ENCODE results near the gene ST3GAL6.

The ST3GAL6 gene

DNA sequence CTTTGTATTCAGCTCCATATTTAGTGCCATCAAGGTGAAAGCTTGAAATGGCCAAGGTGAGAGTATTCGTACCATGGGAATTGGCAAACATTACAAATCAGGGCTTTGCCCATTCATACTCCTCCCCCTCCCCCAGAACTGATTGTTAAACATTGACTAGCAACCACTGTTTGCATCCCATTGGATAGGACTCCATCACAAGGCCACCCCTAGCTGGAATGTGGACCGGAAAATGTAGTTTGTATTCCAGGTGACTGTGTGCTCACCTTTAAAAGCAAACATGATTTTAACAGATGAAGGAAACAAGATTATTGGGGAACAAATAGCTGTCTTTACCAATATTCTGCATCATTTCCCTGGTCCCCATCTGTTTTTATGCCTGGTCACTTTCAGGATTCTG, 14.1 kb downstream of the ST3GAL6 start:
- no peak for DNase-seq (ENCODE audit: low read depth in 2 of 2)

DNA sequence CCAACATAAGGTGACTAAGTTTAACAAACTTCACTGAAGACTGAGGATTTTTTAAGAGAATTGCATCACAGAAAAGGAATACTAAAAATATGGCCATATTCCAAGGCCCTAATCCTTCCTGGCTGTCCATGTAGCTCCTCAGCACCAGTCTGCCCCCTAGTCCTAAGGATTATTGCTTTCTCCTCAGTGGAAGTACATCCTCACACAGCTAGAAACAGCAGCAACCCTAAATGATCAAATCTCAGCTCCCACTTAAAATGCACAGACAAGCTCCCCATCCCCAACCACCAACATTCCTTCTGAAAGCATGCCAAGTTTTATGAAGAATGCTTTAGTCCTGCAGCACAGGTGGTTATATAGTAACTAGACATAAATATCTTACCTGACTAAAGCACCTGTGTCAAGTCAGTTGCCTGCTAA, 14.7 kb downstream of the ST3GAL6 start:
- DNase-seq (ENCODE audit: low read depth in 2 of 2): no peak

DNA sequence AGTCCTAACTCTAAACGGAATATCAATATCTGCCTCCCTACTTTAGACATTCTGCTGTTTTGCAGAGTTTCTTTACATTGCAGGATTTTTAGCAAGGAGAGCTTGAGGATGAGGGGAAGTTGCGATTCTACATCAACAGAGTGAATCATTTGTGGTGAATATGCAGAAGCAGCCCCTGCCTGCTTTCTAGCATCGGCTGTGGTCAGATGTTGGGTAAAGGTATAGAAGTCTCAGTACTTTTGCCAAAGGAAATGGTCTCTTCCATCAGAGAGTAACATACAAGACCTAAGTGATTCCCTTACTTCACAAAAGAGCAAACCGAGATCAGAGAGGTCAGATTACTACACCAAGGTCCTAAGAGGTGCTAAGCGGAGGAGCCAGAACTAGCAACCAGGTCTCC, 15.2 kb downstream of the ST3GAL6 start:
- DNase-seq (ENCODE audit: low read depth in 2 of 2): no peak

DNA sequence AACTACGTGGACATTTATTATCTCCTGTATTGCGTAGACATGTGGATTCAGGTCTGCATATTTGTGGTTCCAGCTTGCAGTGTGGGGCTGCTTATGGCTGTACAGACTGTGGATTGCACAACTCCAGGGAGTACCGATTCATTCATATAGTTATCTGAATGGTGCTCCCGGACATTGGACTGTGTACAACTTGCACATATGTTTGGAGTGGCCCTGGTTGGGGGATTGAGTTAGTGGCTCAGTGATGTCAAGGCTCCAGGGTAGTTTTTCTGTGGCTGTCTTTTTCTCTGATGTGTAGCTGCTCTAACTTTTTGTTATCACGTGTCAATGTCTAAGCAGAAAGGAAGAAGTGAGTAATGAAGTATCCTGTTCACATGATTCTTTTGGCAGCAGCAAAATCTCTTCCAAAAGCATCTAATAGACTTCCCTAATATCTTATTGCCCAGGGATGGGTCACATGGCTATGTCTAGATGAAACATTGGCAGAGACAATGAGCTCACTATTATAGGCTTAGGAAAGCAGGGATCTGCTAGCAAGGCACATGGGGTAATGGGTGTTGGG, 15.8 kb downstream of the ST3GAL6 start:
- DNase-seq (ENCODE audit: low read depth in 2 of 2): no peak

DNA sequence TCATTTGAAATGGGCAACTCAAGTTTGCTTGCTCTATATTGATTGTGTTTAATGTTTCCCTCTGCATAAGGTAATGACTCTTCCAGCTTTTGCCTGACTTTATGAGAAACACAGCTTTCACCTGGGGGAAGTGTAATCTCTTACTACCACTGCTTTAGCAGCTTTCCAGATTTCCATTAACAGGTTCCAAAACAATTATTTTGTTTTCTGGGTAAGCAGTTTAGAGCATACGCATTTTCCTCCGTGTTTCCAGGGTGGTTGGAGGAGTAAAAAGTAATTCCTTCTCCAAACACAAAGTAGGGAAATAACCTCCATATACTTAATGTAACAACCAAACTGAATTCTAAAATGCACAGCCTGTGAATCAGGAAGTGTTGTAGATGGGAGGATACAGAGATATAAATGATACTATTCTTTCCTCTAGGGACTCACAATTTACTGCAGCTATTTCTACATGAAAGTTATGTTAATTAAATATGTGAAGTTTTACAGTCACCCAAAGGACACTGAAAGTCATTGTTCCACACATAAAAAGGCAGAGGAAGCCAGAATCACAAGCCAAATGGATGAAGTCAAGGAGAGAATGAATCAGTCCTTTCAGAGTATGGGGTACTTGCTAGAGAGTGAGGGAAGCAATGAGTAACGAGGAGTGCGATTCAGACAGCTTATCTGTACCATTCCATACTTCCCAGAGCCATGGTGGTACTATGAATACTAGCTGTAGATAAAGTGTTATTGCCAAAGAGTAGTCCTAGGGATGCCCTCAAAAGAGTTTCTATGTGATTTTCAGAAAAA, 16.6 kb downstream of the ST3GAL6 start:
- DNase-seq (ENCODE audit: low read depth in 2 of 2): no peak

DNA sequence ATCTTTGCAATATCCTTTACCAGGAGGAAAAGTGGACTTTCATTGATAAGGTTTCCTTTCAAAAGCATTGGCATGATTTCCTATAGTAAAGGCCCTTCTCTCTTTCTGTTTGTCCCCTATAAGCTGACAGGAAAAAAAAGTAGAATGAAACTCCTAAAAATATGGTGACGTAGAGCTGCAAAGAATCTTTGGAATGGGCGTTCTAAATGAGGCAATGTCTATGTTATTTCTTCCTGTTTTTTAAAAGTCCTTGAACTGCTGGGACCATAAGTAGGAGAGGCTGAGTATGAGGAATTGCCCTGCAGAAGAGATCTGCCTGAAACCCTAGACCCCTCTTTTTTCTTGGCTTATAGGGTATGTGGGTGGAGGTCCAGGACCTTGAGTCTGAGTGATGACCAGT, 17.2 kb downstream of the ST3GAL6 start:
- DNase-seq (ENCODE audit: low read depth in 2 of 2): no peak

DNA sequence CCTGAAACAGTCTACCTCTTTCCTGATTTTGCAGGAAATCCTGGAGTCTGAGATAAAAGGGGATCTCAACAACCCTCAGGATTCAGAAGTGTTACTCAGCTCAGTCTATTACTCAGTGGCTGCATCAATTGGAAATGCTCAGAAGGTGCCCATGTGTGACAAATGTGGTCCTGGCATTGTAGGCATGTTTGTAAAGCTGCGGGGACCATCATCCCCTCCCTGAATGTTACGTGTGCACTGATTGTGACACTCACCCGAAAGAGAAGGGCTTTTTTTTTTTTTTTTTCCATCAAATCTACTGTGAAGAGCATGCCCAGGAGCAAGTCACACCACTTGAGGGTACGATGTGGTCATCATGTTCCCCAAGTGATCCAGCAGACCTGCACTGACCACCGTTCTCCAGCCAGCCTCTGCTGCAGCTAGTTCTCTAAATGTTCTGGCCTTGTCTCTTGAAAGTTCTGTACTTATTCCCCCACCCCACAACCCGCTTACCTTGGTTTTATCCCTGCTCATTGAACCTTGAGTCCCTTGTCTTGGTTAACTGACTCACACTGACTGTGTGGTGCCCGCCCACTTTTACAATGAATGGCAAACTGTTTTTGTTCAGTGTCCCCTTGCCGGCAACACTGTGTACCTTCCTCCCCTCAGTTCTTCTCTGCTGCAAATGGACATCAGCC, 19.8 kb downstream of the ST3GAL6 start:
- DNase-seq (ENCODE audit: low read depth in 2 of 2): no peak

DNA sequence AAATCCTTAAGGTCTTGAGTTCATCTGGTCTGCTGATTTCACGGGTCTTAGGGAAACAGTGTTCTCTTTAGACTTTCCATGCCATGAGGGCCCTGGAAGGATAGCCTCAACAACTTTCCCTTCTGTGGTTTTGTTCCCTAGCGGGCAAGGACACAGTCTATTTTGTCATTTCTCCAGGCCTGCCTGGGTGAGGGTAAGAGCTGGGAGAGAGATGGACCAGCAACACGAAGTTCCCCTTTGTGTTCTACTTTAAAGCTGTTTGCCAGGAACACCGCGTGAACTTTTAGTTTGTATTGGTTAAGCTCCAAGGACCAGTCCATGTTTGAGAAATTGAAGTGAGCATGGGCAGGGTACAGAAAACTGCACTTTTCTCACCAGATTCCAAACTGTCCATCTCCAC, 20.9 kb downstream of the ST3GAL6 start:
- DNase-seq (ENCODE audit: low read depth in 2 of 2): no peak

DNA sequence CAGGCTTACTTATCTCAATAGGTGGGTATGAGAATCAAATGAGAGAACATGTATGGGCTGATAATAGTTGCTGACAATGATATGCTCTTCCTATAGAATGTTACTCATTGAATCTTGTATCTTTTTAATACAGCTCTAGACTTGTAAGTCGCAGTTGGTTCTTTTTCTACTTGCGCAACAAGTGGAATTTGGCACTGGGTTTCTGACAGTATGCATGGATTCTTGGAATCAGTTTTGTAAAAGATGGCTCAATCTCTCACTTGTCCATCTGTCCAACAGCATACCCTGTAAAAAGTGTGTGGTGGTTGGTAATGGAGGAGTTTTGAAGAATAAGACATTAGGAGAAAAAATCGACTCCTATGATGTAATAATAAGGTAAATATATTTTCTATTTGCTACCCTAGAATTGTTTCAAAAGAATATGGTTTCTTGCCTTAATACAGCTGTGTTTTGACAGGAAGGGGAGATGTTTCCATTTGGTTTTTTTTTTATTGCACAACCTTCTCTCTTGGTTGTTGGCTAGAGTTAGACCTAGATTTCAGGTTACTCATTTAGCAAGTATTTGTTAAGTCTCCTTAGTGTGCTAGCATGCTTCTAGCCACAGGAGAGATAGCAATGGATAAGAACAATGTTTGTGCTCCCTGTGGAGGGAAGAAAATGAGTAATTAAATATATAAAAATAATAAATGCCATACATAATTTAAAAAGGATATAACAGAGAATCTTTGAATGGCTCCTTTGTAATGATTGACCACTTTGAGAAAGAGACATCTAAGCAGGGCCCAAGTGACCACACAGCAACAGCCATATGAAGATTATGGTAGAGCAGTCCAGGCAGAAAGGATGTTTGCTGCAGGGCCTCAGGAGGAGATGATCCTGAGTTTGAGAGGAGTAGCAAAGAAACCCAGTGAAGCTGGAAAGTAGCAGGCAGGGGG, 21.8 kb downstream of the ST3GAL6 start:
- no peak for DNase-seq (ENCODE audit: low read depth in 2 of 2)

DNA sequence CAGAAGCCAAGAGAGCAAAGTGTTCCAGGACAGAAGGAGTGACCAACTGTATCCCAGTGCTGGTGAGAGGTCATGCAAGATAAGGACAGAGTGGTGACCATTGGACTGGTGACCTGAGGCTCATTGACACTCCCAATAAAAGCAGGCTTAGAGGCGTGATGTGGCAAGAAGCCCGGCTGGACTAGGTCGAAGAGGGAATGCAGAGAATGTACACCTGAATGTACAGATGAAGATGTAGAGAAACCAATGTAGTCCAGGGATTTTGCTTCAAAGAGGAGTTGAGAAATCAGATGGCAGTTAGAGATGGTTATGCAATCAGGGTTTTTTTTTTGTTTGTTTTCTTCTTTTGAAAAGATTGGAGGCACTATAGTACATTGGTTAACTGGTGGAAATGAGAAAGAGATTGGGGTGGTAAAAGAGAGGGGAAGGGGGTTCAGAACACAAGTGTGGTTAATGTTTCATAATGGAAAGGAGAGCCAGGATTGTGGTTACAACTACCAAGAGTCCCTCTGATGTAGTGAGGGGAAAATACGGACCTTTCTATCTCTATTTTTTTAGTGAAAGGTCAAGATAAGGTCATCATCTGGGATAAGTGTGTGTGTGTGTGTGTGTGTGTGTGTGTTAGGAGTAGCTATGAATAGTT, 23.3 kb downstream of the ST3GAL6 start:
- DNase-seq (ENCODE audit: low read depth in 2 of 2): no peak

DNA sequence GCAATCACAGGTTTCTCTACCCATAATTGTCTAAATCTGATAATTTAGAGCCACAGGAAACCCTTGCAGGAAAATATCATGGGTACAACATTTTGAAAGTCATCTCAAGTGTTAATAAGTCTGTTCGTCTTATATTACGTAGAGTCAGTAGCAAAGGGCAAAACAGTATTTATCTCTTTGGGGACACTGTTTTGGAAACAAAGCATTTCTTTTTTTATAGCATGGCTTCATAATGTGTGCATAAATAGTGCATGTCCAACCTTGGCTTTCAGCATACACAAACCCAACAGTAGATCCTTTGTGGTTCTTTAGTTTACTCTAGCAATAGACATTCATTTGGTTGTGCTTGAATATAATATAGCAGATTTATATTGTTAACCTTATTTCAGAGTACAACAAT, 24.0 kb downstream of the ST3GAL6 start:
- no peak for DNase-seq (ENCODE audit: low read depth in 2 of 2)

DNA sequence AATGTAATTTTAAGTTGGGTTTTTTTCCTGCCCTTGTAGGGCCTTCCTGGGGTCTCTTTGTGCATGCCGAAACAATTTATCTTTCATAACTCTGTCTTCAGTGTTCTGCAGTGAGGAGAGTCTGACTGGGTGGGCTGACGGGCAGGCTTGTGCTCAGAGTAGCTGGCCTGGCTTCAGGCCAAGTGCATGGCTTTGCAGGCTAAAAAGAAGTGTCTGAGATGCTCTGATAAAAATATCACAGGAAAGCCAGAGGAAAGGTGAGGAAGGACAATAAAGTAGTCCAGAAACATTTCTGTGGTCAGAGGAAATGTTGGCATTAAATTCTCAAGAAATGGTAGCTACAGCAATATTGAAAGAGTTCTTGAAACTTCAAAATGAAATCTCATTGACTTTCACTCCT, 25.5 kb downstream of the ST3GAL6 start:
- DNase-seq (ENCODE audit: low read depth in 2 of 2): no peak

DNA sequence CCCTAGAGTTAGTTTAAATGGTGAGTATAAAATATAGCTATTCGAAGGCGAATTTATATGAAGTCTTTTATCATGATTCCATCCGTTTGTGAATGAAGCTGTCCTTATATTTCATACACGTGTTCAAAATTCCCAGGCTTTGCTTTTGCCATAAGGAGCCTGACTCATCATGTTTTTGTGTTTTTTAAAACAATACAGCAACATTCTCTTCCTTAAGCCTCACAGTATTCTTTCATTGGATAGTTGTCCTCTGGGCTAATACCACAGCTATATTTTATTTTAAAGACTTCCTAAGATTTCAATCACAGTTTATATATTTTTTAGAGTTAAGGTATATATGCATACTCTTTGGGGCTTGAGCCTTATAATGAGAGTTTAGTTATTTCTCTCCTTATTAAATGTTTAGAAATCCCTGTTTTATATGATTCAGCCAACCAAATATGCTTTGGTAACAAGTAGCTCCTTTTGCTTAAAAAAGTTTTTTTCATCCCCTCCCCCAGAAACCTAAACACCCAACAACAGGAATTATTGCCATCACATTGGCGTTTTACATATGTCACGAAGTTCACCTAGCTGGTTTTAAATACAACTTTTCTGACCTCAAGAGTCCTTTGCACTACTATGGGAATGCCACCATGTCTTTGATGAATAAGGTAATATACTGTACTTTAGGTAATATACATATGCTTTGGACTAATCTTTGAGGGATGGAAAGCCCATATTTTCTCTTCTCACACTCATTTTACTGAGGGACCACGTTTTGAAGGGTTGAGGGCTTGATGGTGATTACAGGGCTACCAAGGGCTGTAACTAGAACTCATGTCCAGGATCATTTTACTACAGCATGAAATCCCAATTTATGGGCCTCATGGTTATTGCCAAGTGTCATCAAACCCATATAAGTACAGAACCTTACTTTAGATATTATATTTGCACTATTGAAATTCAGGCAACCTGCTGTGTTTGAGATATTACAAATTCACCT, 28.5 kb downstream of the ST3GAL6 start:
- no peak for DNase-seq (ENCODE audit: low read depth in 2 of 2)

DNA sequence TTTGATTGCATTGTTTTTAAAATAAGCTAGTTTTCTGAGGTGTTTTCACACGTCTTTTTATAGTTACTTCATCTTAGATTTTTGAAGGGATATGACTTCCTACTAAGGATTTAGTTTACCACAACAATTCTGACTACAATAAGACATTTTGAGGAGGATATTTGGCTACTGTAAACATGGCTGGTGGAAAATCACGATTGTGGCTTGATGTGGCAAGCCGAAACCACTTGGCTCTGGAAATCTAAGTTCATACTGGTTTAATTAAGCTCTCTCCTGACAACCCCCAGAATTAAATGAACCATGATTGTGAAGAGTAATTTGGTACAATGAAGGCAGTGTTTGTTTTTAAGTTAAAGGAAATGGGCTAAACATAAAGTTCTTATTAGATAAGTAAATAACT, 30.8 kb downstream of the ST3GAL6 start:
- DNase-seq (ENCODE audit: low read depth in 2 of 2): no peak

DNA sequence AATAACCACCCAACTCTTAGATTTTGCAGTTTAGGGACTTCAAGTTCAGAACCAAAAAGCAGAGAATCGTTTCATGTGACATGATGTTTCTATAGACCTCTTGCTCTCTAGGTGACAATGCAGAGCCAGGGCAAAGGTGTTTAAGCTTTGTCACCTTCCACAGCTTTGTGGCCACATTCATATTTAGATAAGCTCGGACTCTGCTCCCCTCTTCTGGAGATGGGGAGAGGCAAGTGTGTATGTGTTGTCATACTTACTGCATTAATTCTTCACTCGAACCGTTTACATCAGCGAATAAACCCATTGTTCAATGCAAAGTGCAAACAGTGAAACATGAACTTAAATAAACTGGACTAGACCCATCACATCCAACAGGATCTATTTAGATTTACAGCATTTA, 33.2 kb downstream of the ST3GAL6 start:
- DNase-seq (ENCODE audit: low read depth in 2 of 2): no peak

DNA sequence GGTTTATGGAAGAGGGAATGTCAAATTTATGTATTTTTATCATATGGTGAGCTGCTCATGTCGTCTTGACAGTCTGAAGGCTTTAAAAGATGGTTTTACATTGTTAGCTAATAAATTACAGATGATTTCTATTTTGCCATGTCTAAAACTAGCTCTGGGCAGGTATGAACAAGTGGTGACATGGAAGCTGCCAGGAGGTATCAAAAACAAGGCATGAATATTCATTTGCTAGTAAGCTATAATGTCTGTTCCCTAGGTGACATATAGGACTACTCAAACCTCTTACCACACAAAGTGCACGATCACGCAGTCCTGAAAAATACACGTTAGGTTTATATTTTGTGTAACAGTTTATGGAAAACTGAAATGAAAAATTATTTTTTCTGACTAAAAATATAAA, 34.8 kb downstream of the ST3GAL6 start:
- DNase-seq (ENCODE audit: low read depth in 2 of 2): no peak

DNA sequence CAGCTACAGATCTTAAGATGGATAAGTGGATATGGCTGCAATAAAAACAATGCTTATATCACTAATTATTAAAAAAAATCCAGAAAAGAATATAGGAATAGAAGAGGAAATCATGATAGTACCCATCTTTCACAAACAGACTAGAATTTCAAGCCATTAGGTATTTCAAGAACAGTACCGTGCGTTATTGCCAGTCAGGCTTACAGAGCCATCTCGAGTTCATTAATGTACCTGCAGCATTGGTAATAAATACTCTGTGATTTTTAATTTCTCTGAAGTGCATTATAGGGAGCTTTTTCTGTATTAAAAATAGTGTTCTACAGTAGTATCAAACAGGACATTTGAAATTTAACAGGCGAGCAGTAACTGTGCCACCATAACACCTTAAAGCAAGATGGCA, 35.7 kb downstream of the ST3GAL6 start:
- no peak for DNase-seq (ENCODE audit: low read depth in 2 of 2)

DNA sequence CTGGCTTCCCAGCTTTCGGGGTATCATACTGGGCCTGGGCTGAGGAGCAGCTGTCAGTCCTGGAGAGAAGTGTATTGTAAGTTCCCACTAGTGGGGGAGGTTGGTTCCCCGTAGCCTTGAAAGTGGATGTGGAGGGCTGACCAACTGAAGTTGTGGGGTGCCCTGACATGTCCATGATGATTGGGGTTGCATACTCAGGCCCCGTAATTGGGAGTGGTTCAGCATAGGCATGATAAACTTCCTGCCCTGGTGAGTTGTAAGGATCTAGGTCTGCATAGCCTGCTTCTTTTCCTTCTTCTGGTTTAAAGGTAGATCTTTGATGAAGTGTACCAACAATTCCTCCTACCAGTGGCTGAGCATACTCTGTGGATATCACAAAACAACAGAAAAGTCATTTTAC, 36.3 kb downstream of the ST3GAL6 start:
- no peak for DNase-seq (ENCODE audit: low read depth in 2 of 2)

DNA sequence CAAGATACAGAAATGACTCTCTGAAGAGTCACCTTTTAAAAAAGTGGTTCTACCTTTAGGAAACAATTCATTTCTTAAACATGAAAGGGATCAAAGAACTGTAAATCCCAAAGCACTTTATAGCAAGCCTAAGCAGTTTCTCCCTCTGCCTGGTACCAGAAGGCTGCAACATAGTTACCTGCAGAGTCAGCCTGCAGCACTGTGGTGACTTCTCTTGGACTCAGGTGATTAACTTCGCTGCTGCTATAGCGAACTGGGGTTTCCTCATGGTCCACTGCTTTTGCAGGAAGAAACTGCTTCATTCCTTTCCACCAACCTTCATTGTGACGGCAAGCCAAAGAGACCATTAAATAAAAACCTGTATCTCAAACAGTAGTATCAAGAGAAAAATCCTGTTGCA, 37.3 kb downstream of the ST3GAL6 start:
- no peak for DNase-seq (ENCODE audit: low read depth in 2 of 2)

DNA sequence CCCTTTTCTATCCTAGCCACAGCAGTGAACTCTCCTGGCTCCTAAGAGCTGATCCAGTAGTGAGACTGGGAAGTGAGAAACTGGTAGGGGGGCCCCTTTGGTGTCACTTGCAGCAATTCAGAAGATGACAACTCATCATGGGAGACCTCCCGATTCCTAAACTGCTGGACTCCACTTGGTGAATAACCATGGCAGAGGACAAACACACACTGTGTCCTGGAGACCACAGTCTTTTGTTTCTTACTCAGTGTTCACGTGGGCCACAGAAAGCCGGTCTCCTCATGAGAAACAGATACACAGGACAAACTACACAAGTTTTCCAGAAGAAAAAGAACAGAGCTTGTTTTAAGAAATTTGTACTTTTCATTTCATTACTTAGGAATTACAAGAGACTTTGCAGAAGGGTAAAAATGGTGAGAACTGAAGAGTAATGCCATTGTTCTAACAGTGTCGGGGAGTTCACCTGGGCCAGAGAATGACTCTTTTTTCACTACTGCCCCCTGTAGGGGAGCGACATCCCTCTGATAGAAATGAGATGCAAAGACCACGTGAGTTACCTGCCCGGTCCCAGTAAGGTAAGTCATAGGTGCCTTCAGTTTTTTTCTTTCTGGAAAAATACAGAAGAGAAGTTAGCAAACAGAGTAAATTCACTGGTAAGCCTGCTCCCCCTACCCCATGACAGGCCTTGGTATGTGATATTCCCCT, 38.1 kb downstream of the ST3GAL6 start:
- DNase-seq (ENCODE audit: low read depth in 2 of 2): no peak
